ENCODE results near the gene CIB1. TPM values are rescaled to one million over a fixed set of nuclear protein-coding genes. Genes with fewer than 3 reads are reported as not detected.

CIB1 gene
- total RNA-seq, 2 experiments from 2014 or later, result 151 to 154 TPM

- ATAC-seq (no peak), DNase-seq (no peak)
- H3K9me3 Mint-ChIP-seq, result no peaks in the 10 kb centered on the region
- POLR2A ChIA-PET, result interaction anchor here (1.0 to 1.4 kb wide), 3 partner anchors 8 to 38 kb away, joined by 3 to 4 read pairs (median 4); partner anchors contain the start of gene NGRN
- peaks cover 35% of the 10 kb centered on the region for H3K36me3 Mint-ChIP-seq (ENCODE audit: low read depth)
- TF ChIP-seq CTCF (IDR thresholded peaks at IDR 0.05), result no peak
- intact Hi-C loops (cut with micrococcal nuclease), result loop anchor here (5.0 kb wide), 1 partner anchor 37 kb away; the partner anchor contains the start of gene NGRN
- H3K27ac Mint-ChIP-seq, result peak overlapping the region; percentile 94
- H3K4me3 Mint-ChIP-seq, result peak overlapping the region; percentile 99
- peaks cover 42% of the 10 kb centered on the region for H3K4me1 Mint-ChIP-seq (ENCODE audit: low read depth)
- CTCF ChIA-PET, result interaction anchor here (1.0 to 4.5 kb wide), 4 partner anchors 9 to 143 kb away, joined by 3 to 24 read pairs (median 4); partner anchors contain the start of gene TTLL13
- no peaks in the 10 kb centered on the region for H3K27me3 Mint-ChIP-seq
Observed at GRCh38 chr15:90230071-90230494, 3.7 kb downstream of the CIB1 start.

GRCh38 chr15:90228960-90229359, 4.8 kb downstream of the CIB1 start:
- peaks cover 35% of the 10 kb centered on the region for H3K36me3 Mint-ChIP-seq (ENCODE audit: low read depth)
- no peak for TF ChIP-seq CTCF (IDR thresholded peaks at IDR 0.05)
- H3K27me3 Mint-ChIP-seq, result no peaks in the 10 kb centered on the region
- peak overlapping the region; percentile 94 for H3K27ac Mint-ChIP-seq
- H3K4me1 Mint-ChIP-seq (ENCODE audit: low read depth), result peaks cover 37% of the 10 kb centered on the region
- ATAC-seq (no peak), DNase-seq (no peak)
- H3K9me3 Mint-ChIP-seq, result no peaks in the 10 kb centered on the region
- ChIA-PET POLR2A (no interaction called here), CTCF (interaction anchor here (0.9 kb wide), 1 partner anchor 14 kb away, joined by 3 read pairs; no protein-coding TSS in a partner anchor)
- no peak overlapping the region for H3K4me3 Mint-ChIP-seq
- intact Hi-C loops (cut with micrococcal nuclease), result no loop called here

- DNase-seq, result no peak
- ATAC-seq, result no peak
- POLR2A ChIA-PET, result no interaction called here
- peaks cover 37% of the 10 kb centered on the region for H3K4me1 Mint-ChIP-seq (ENCODE audit: low read depth)
- CTCF ChIA-PET, result interaction anchor here (0.8 to 0.9 kb wide), 3 partner anchors 13 to 93 kb away, joined by 3 read pairs; no protein-coding TSS in a partner anchor
- no peak overlapping the region for H3K4me3 Mint-ChIP-seq
- no peaks in the 10 kb centered on the region for H3K27me3 Mint-ChIP-seq
- TF ChIP-seq CTCF (IDR thresholded peaks at IDR 0.05), result no peak
- H3K27ac Mint-ChIP-seq, result peak overlapping the region; percentile 94
- peaks cover 35% of the 10 kb centered on the region for H3K36me3 Mint-ChIP-seq (ENCODE audit: low read depth)
- intact Hi-C loops (cut with micrococcal nuclease), result no loop called here
- no peaks in the 10 kb centered on the region for H3K9me3 Mint-ChIP-seq
Observed at GRCh38 chr15:90227816-90228772, 5.6 kb downstream of the CIB1 start.

- POLR2A ChIA-PET, result interaction anchor here (0.9 kb wide), 1 partner anchor 43 kb away, joined by 3 read pairs; no protein-coding TSS in a partner anchor
- H3K27ac Mint-ChIP-seq, result no peak overlapping the region
Observed at GRCh38 chr15:90227336-90227735, 6.4 kb downstream of the CIB1 start.

More at GRCh38 chr15:90227336-90227735, 6.4 kb downstream of the CIB1 start:
- intact Hi-C loops (cut with micrococcal nuclease), result no loop called here
- Mint-ChIP-seq H3K27me3 (no peaks in the 10 kb centered on the region), H3K4me1 (ENCODE audit: low read depth) (peaks cover 32% of the 10 kb centered on the region), H3K36me3 (ENCODE audit: low read depth) (peaks cover 30% of the 10 kb centered on the region), H3K4me3 (no peak overlapping the region), H3K9me3 (no peaks in the 10 kb centered on the region)
- ATAC-seq (no peak), DNase-seq (no peak)
- no peak for TF ChIP-seq CTCF (IDR thresholded peaks at IDR 0.05)
- CTCF ChIA-PET, result interaction anchor here (0.8 kb wide), 1 partner anchor 94 kb away, joined by 3 read pairs; no protein-coding TSS in a partner anchor
